Mesenchymal stem cell (in vitro differentiated cells and primary cell): ENCODE measurements around the gene PVR.

Source experiments
- DNase-seq: peaks from one replicate; pipeline ENCODE4 v3.0.0-alpha.2; 2013
- H2AFZ ChIP-seq: one replicate; pipeline ENCODE4 v1.6.1; 2013; ENCODE audit warnings: low read depth, mild to moderate bottlenecking, control low read depth, inconsistent platforms, low read length, moderate library complexity
- H2AK5ac ChIP-seq: 2 replicates; pipeline ENCODE4 v1.6.1; 2013; ENCODE audit warnings: low read length, moderate library complexity, mild to moderate bottlenecking, inconsistent platforms; ENCODE audit not compliant: severe bottlenecking
- H2BK120ac ChIP-seq: one replicate; pipeline ENCODE4 v1.6.1; 2013; ENCODE audit warnings: low read depth, mild to moderate bottlenecking, inconsistent platforms, low read length, moderate library complexity
- H2BK12ac ChIP-seq, 2 experiments: one replicate each; pipeline ENCODE4 v1.6.1; 2013; ENCODE audit warnings: inconsistent platforms in 2 of 2, low read length in 2 of 2, mild to moderate bottlenecking in 2 of 2, moderate library complexity in 2 of 2, control low read depth in 1 of 2
- H2BK15ac ChIP-seq: one replicate; pipeline ENCODE4 v1.6.1; 2013; ENCODE audit warnings: mild to moderate bottlenecking, low read depth, inconsistent platforms; ENCODE audit not compliant: poor library complexity, severe bottlenecking
- H2BK5ac ChIP-seq: 2 replicates; pipeline ENCODE4 v1.6.1; 2013; ENCODE audit warnings: low read depth, mild to moderate bottlenecking, low read length, control low read depth, inconsistent platforms; ENCODE audit not compliant: poor library complexity, severe bottlenecking
- H3K14ac ChIP-seq, 2 experiments: one replicate each; pipeline ENCODE4 v1.6.1; 2013; ENCODE audit warnings: inconsistent platforms in 2 of 2, low read length in 2 of 2, control low read depth in 1 of 2, mild to moderate bottlenecking in 1 of 2, moderate library complexity in 1 of 2
- H3K18ac ChIP-seq, 2 experiments: one replicate each; pipeline ENCODE4 v1.6.1; 2013; ENCODE audit warnings: inconsistent platforms in 2 of 2, low read length in 2 of 2, control low read depth in 1 of 2, low read depth in 1 of 2, mild to moderate bottlenecking in 1 of 2
- H3K23ac ChIP-seq, 2 experiments: one replicate each; pipeline ENCODE4 v1.6.1; 2013; ENCODE audit warnings: inconsistent platforms in 2 of 2, low read length in 2 of 2, mild to moderate bottlenecking in 2 of 2, moderate library complexity in 2 of 2, control low read depth in 1 of 2
- H3K27ac ChIP-seq: 2 replicates; pipeline ENCODE4 v1.5.1; 2013; ENCODE audit warnings: mild to moderate bottlenecking, moderate library complexity, low read length, control low read depth, inconsistent platforms; ENCODE audit not compliant: poor library complexity, severe bottlenecking
- H3K27me3 ChIP-seq, 2 experiments: 2 replicates each; pipeline versions ENCODE4 v1.6.1 to v1.7.0; 2013; ENCODE audit warnings: low read length in 2 of 2, mild to moderate bottlenecking in 2 of 2, moderate library complexity in 2 of 2, control low read depth in 1 of 2, inconsistent platforms in 1 of 2; ENCODE audit not compliant: control insufficient read depth in 1 of 2, insufficient read depth in 1 of 2
- H3K36me3 ChIP-seq, 2 experiments: 2 replicates each; pipeline versions ENCODE4 v1.6.1 to v1.7.0; 2013; ENCODE audit warnings: low read length in 2 of 2, control low read depth in 1 of 2, inconsistent platforms in 1 of 2, low read depth in 1 of 2, mild to moderate bottlenecking in 1 of 2; ENCODE audit not compliant: insufficient read depth in 2 of 2, control insufficient read depth in 1 of 2
- H3K4ac ChIP-seq, 2 experiments: one replicate each; pipeline ENCODE4 v1.6.1; 2013; ENCODE audit warnings: inconsistent platforms in 2 of 2, low read length in 2 of 2, mild to moderate bottlenecking in 2 of 2, moderate library complexity in 2 of 2, control low read depth in 1 of 2, low read depth in 1 of 2
- H3K4me1 ChIP-seq: 2 replicates; pipeline ENCODE4 v1.6.1; 2013; ENCODE audit warnings: low read depth, low read length, control low read depth; ENCODE audit not compliant: control insufficient read depth, insufficient read depth
- H3K4me2 ChIP-seq: 2 replicates; pipeline ENCODE4 v1.6.1; 2013; ENCODE audit warnings: low read length, mild to moderate bottlenecking, inconsistent platforms; ENCODE audit not compliant: poor library complexity, severe bottlenecking
- H3K4me3 ChIP-seq, 2 experiments: 2 replicates each; pipeline versions ENCODE4 v1.5.1 to v1.7.0; 2013; ENCODE audit warnings: low read length in 2 of 2, mild to moderate bottlenecking in 2 of 2, control low read depth in 1 of 2, low read depth in 1 of 2; ENCODE audit not compliant: insufficient read depth in 1 of 2
- H3K79me1 ChIP-seq: replicated peaks from 2 replicates; pipeline ENCODE4 v1.6.1; 2013; ENCODE audit warnings: mild to moderate bottlenecking, control low read depth, low read length, inconsistent platforms; ENCODE audit not compliant: poor library complexity, severe bottlenecking
- H3K9ac ChIP-seq: 2 replicates; pipeline ENCODE4 v1.7.0; 2013; ENCODE audit warnings: mild to moderate bottlenecking, low read length, moderate library complexity
- H3K9me3 ChIP-seq: 2 replicates; pipeline ENCODE4 v1.7.0; 2013; ENCODE audit warnings: mild to moderate bottlenecking, low read length; ENCODE audit not compliant: control insufficient read depth
- H4K8ac ChIP-seq: one replicate; pipeline ENCODE4 v1.6.1; 2013; ENCODE audit warnings: inconsistent platforms, mild to moderate bottlenecking, low read length, moderate library complexity
- H4K91ac ChIP-seq: one replicate; pipeline ENCODE4 v1.6.1; 2013; ENCODE audit warnings: mild to moderate bottlenecking, low read length, inconsistent platforms
- WGBS: methylation state at CpG from one replicate; pipeline ENCODE4 v1.1.7; 2013; ENCODE audit warnings: mixed read lengths; 5-methylcytosine and 5-hydroxymethylcytosine counted together

PVR gene

GRCh38 chr19:44645407-44646048 lies 1.8 kb downstream of the PVR start:
- Histone ChIP-seq H2AK5ac (no peak overlapping the region), H2BK12ac (no peak overlapping the region), H3K9ac (no peak overlapping the region), H3K4me1 (peaks cover 20% of the 10 kb centered on the region), H3K79me1 (peaks cover 32% of the 10 kb centered on the region), H3K23ac (no peak overlapping the region), H2AFZ (no peak overlapping the region), H3K4ac (no peak overlapping the region), H2BK15ac (no peak overlapping the region), H3K27me3 (peaks cover 0 to 2% of the 10 kb centered on the region in 2 experiments), H3K27ac (no peak overlapping the region), H4K8ac (no peak overlapping the region), H3K4me3 (no peak overlapping the region), H3K36me3 (peaks cover 24 to 40% of the 10 kb centered on the region in 2 experiments), H2BK120ac (no peak overlapping the region), H3K18ac (no peak overlapping the region), H4K91ac (no peak overlapping the region), H2BK5ac (no peak overlapping the region), H3K4me2 (peak overlapping the region; percentile 8), H3K9me3 (no peaks in the 10 kb centered on the region), H3K14ac (no peak overlapping the region)
- WGBS = 94% methylated on average over 7 of the region's 8 CpGs
- peak; percentile 18 for DNase-seq

- no peak for DNase-seq
- Histone ChIP-seq H3K79me1 (peaks cover 32% of the 10 kb centered on the region), H3K4me2 (peak overlapping the region; percentile 4), H4K8ac (no peak overlapping the region), H2BK120ac (no peak overlapping the region), H3K36me3 (peaks cover 29 to 45% of the 10 kb centered on the region in 2 experiments), H4K91ac (no peak overlapping the region), H2BK15ac (no peak overlapping the region), H2BK12ac (no peak overlapping the region), H3K9me3 (no peaks in the 10 kb centered on the region), H3K4me3 (no peak overlapping the region), H3K23ac (no peak overlapping the region), H3K18ac (no peak overlapping the region), H3K4me1 (peaks cover 19% of the 10 kb centered on the region), H3K27me3 (peaks cover 0 to 2% of the 10 kb centered on the region in 2 experiments), H3K27ac (no peak overlapping the region), H2BK5ac (no peak overlapping the region), H3K9ac (no peak overlapping the region), H2AFZ (no peak overlapping the region), H2AK5ac (no peak overlapping the region), H3K4ac (no peak overlapping the region), H3K14ac (no peak overlapping the region)
- WGBS = 89% methylated on average over 3 of the region's 3 CpGs
Observed at GRCh38 chr19:44646049-44646416, 2.3 kb downstream of the PVR start.

- Histone ChIP-seq H2BK12ac (no peak overlapping the region), H3K4me1 (peaks cover 17% of the 10 kb centered on the region), H2BK15ac (no peak overlapping the region), H3K23ac (no peak overlapping the region), H4K91ac (no peak overlapping the region), H3K4ac (no peak overlapping the region), H3K14ac (no peak overlapping the region), H3K27me3 (peaks cover 0 to 2% of the 10 kb centered on the region in 2 experiments), H3K79me1 (peaks cover 32% of the 10 kb centered on the region), H4K8ac (no peak overlapping the region), H3K4me3 (no peak overlapping the region), H3K36me3 (peaks cover 37 to 56% of the 10 kb centered on the region in 2 experiments), H3K27ac (no peak overlapping the region), H2BK5ac (no peak overlapping the region), H3K9ac (no peak overlapping the region), H3K18ac (no peak overlapping the region), H2BK120ac (no peak overlapping the region), H2AK5ac (no peak overlapping the region), H3K9me3 (no peaks in the 10 kb centered on the region), H2AFZ (no peak overlapping the region), H3K4me2 (no peak overlapping the region)
- DNase-seq = no peak
- 95% methylated on average over 31 of the region's 31 CpGs for WGBS
Observed at GRCh38 chr19:44647144-44647543, 3.4 kb downstream of the PVR start.

GRCh38 chr19:44648631-44649251 lies 5.0 kb downstream of the PVR start:
- no peak overlapping the region for H4K8ac ChIP-seq
- H3K4ac ChIP-seq = no peak overlapping the region
- no peaks in the 10 kb centered on the region for H3K9me3 ChIP-seq
- 91% methylated on average over 3 of the region's 3 CpGs for WGBS
- H4K91ac ChIP-seq = no peak overlapping the region
- peaks cover 46 to 70% of the 10 kb centered on the region in 2 experiments for H3K36me3 ChIP-seq
- peaks cover 34% of the 10 kb centered on the region for H3K79me1 ChIP-seq
- DNase-seq = peak; percentile 56
- H3K9ac ChIP-seq = no peak overlapping the region
- no peak overlapping the region for H3K18ac ChIP-seq
- no peaks in the 10 kb centered on the region for H3K27me3 ChIP-seq
- no peak overlapping the region for H2BK15ac ChIP-seq
- H2BK12ac ChIP-seq = no peak overlapping the region
- H3K4me3 ChIP-seq = no peak overlapping the region
- no peak overlapping the region for H2AFZ ChIP-seq
- no peak overlapping the region for H3K27ac ChIP-seq
- no peak overlapping the region for H3K14ac ChIP-seq
- H3K4me2 ChIP-seq = no peak overlapping the region
- H2AK5ac ChIP-seq = peak overlapping the region; percentile 51
- no peak overlapping the region for H2BK5ac ChIP-seq
- H3K23ac ChIP-seq = no peak overlapping the region
- no peak overlapping the region for H2BK120ac ChIP-seq
- H3K4me1 ChIP-seq = peaks cover 12% of the 10 kb centered on the region
